HG02885 (cell line): ENCODE results near the gene PELI2.

Experiments used
- ATAC-seq: cut with Tn5 transposase; IDR thresholded peaks from one replicate; pipeline ENCODE4 v1.9.1; 2021; ENCODE audit warnings: mild to moderate bottlenecking; ENCODE audit not compliant: unreplicated experiment, poor library complexity

The PELI2 gene

DNA sequence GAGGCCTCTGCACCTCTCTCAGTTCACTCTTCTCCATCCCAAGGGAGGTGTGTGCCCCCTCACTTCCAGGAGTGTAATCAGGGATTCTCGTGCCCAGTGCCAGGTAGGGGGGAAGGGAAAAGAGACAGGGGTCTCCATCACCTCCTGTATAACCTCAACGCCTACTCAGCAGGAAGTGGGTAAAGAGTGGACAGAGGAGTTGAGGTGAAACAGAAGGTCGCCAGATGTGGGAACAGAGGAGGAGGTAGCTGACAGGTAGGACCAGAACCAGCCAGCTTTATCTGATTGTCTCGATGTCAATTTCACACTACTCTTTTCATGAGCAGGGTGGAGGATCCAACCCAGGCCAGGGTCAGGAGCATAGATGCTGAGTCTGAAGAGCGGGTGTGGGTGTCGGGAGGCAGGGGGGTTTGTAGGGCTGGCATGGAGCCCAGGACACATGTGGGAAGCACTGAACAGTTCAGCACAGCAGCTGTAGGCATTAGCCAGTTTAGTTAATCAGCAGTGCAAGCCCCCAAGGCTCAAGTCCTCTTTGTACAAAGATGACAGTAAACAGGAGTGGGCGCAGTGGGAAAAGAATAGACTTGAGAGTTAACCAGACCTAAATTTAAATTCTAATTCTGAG, 213.5 kb downstream of the PELI2 start:
- ATAC-seq = no peak

DNA sequence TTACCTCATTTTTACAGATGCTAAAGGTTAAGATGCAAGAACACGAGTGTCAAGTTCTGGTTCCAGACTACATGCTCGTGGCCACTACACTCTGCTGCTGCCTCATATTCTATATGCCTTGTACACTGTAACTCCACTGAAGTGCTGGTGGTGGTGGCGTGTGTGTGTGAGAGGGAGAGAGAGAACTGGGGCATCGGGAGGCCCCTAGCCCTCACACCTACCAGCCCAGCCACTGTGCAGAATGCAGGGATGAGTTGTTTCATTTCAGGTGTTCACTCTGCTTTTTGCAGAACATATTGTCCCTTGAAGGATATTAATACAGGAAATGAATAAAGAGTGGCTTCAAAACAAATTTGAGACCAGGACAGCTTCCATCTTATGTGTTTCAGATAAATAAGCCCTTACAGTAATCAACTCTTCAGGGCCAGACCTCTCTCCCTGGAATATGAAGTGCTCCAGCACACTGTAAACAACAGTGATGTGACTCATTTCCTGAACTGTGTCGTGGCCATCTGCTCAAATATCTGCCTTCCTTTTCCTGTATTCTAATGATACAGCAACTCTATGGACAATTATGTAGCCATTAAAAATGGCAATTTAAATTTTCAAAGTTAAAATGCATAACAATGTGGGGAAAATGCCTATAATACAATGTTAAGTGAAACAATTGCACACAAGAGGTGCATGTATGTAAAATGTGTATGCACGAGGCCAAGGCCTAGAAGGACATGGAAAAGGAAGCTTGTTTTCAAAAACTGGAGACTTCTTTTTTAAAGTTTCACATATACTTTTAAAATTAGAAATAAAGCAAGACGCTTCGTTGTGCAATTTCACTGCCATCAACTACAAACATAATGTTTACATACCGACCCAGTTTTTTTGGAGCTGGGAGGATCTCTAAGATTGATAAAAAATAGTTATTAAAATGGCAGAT, 215.4 kb downstream of the PELI2 start:
- ATAC-seq = no peak

DNA sequence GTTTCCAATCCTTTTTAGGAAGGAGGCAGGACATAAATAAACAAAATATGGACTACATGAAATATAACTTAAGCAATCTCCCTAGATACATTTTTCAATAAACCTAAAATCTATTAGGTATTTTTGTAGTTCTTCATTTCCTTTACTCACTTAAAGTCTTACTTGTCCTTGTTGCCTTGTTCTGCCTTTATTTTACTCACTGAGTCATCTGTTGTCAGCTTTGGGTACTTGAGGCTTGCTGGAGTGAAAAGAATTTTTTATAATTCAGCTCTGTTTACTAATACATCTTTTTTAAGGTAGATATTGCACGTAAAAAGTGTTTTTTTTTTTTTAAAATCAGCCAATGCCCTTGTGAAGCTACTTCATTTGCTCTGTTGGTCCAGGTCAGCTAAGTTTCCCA, 216.2 kb downstream of the PELI2 start:
- no peak for ATAC-seq

DNA sequence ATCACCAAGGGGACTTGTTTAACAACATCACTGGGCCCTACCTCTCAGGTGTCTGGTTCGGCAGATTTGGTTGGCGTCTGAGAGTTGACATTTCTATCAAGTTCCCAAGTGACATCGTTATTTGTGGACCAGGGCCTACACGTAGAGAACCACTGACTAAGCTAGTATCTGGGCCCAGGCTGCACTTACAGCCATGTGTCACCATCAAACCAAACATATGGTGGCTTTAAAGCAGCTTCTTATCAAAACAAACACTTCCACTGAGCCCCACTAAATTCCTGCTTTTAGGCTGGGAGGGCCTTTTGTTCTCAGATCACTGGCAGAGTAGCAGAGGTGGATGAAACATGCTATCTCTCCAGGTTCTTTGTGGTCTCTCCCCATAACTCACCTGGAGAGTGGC, 220.5 kb downstream of the PELI2 start:
- ATAC-seq = no peak

DNA sequence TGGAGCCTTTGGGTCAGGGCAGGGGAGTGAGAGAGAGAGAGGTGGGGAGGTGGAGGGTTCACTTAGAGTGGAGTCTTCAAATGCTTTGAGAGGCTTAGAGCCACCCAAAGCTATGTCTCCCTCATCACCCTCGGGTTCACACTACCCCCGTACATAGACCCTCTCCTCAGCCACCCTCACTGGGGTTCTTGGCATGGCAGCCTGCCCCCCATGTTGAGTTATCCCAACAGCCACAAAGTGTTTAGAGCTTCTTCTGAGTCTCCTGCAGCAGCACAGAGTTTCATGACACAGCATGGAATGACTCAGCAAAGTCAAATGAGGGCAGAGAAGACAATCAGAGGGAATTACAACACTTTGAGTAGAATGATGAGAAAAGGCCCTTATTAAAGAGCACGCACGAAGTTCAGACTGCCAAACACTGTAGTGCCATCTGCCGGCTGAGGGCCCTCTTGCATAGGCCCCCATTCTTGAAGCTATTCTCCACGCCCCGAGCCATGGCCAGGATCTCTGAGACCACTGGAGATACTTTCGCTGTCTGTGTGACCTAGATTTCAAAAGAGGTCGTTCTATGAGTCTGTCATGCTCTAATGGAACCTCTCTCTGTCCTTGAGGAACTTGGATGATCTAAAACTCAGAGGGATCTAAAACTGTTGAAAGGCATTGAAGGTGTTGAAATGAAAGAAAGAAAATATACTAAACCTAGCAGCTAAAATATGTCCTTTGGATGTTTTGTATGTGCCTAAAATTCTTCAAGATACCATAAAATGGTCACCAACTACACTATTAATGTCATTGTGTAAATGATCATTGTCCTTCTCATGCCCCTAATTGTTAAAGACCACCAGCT, 221.9 kb downstream of the PELI2 start:
- peak; percentile 70 for ATAC-seq

DNA sequence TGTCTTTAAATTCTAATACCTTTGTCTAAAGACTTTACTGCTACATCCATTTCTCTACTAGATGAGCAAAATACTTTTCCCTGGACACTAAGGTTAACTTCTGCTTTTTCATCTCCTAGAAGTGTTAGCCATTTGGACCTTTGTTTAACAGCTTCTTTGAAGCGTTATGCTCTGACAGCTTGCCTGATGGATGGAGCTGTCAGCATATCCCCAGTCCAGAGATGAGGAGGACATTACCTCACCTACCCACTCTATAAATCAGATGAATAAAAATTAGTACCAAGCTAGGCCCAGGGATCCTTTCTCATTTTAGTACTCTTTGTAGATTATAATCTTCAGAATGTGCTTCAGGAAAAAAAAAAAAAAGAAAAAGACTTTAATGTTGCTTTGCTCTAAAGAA, 222.7 kb downstream of the PELI2 start:
- ATAC-seq = no peak

DNA sequence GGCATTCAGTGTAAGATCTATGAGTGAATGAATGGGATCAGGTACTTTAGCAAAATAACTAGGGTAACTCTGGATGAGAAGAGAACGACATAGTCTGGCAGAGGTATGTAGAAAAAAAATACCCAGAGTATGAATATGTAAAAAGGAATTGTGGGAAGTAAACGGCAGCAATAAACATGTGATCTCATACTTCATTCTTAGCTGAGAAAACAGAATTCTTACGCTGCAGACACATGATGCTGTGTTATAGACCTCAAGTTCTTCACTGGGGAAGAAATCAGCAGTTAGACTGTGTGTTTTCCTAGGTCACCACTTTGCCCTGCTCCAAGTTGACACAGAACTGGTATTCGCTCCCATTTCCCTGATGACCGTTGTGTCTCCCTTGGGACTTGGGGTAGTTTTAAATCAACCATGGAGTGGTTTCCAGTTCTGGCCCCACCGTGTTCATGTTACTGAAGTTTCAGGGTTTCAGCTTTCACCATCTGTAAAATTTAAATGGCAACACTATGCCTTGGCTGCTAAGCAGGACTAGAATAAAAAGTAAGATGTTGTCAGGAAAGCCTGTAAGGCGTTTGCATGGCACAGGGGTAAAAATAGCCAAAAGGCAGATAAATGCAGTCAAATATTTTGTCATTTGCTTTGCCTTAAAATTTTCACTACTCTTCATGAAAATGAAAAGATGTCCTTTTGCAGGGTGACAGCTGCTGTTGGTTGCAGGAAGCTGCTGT, 223.7 kb downstream of the PELI2 start:
- ATAC-seq = no peak

DNA sequence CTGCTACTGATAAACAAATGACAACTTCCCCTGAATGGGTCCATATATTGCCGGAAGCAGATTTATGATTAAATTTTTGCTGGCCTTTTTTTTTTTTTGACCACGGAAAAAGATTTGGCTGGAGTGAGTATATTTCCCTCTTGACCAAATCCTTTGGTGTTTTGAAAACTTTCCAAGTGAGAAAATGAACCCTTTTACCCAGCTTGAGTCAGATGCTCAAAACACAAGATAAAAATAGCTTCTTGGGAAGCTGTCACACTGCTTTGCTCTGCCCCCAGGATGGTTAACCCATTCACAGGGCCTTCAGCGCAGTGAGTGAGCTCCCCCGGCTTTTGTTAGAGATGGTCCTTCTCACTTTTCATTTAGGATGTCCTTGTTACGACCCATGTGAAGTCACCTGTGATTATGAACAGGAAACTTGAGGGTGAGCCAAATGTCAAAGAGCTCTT, 224.3 kb downstream of the PELI2 start:
- no peak for ATAC-seq

DNA sequence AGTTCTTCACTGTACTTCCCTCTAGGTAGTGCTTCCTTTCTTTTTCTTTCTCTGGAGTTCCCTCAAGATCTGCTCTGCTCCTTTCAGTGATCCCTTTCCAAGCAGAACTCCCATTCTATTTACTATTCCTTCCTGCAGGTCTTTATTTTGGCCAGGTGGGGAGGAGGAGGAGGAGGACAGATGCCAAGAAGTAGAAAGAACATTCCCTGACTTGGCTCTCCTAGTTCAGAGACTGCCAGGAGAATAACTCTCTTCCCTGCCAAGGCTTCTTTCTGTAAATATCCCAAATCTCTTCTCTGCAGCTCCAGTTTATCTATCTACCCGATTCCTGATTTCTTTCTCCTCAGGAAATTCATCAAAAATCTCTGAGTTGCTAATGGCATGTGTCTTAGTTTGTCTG, 231.7 kb downstream of the PELI2 start:
- ATAC-seq = no peak
